GM19035 (cell line): ENCODE measurements around the gene LTF.
"Not testable (repeated sequence)": the region's sequence is repeated elsewhere in the genome, so short reads cannot be mapped to it uniquely, and the experiment has no call there.

Experiments used
- ATAC-seq: cut with Tn5 transposase; IDR thresholded peaks from one replicate; pipeline ENCODE4 v1.9.1; 2021; ENCODE audit not compliant: unreplicated experiment

Gene LTF

GRCh38 chr3:46447228-46447985, 17.3 kb downstream of the LTF start:
- ATAC-seq: no peak

DNA sequence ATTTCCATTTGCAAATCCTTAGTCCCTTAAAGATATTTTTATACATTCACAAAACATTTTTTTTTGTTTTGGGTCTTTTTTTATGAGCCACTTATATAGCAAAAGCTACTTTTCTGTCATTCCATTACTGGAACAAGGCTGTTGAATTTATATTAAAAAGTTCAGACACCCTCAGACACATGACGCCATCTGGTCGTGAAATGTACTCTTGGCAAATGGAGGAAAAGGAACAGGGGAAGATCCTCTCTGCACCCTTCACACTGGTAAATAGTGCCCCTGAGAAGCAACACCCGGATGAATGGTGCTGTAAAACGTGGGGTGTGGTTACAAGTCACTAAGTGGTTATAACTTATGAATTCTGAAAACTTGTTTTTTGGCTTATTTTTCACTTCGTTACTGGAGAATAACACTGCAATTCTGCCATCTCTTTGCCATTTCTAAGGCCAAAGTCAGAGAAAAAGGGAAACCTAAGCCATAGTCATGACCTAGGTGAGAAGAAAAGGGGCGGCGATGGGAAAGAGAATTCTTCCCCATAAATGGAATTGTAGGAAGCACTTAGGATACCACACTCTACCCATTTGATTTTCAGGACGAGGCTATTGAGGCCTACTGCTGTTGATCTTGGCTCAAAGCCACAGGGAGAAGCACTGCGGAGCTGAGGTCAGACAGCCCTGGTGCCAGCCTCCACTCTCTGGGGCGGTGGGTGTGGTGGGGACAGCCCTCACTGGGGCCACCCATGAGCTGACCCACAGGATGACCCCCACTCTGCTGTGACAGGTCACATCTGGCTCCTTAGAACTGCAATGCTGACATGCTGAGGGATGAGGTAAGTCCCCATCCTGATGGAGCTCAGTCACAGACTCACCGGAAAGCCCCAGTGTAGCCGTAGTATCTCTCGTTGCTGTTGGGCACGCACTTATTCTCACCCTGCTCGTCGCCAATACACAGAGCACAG, 21.9 kb downstream of the LTF start:
- no peak for ATAC-seq

- ATAC-seq: no peak
Observed at GRCh38 chr3:46440531-46441294, 24.0 kb downstream of the LTF start.

- no peak for ATAC-seq
Observed at GRCh38 chr3:46438831-46439230, 25.9 kb downstream of the LTF start.

GRCh38 chr3:46435081-46435726, 29.5 kb downstream of the LTF start:
- ATAC-seq: no peak

- no peak for ATAC-seq
Observed at GRCh38 chr3:46433841-46434240, 30.9 kb downstream of the LTF start.

- not testable (repeated sequence) for ATAC-seq
Observed at GRCh38 chr3:46433118-46433517, 31.6 kb downstream of the LTF start.

- not testable (repeated sequence) for ATAC-seq
Observed at GRCh38 chr3:46431905-46432304, 32.8 kb downstream of the LTF start.

DNA sequence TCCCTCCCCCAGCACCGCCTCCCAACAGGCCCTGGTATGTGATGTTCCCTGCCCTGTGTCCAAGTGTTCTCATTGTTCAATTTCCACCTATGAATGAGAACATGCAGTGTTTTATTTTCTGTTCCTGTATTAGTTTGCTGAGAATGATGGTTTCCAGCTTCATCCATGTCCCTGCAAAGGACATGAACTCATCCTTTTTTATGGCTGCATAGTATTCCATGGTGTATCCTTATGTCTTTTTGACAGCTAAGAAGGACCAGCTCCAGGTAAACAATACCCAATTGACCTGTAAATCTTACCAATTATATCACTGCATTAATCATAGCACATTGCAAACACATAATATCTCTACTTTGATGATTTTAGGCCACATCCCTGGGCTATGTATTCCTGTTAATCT, 33.8 kb downstream of the LTF start:
- not testable (repeated sequence) for ATAC-seq

DNA sequence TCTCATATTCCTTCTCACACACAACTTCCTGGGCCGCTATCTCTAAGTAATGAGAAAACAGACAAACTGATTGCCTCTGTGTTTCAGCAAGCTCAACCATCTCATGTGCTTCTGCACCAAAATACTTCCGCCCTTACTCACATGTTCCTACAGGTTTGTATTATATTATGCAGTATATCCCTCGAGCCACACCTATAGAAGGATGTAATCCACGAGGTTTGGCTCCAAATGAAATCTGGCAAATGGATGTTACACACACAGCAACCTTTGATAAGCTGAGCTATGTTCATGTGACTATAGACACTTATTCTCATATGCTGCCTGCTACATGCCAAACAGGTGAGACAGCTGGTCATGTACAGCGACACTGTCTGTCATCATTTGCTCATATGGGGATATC, 35.0 kb downstream of the LTF start:
- no peak for ATAC-seq

DNA sequence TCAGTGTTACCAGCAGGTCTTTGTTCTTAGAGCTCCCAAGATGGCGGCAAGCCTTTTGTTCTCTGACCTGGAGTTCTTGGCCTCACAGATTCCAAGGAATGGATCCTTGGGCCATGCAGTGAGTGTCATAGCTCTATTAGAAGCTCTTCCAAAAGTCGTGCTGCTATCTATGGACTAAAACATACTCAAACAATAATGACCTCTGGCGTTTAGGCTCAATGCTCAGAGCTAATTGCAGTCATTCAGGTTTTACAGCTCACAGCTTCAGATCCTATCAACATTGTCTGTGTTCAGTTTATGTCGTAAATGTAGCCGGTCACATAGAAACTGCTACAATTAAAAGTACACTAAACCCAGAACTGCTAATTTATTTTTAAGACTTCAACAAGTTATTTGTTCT, 35.5 kb downstream of the LTF start:
- no peak for ATAC-seq

DNA sequence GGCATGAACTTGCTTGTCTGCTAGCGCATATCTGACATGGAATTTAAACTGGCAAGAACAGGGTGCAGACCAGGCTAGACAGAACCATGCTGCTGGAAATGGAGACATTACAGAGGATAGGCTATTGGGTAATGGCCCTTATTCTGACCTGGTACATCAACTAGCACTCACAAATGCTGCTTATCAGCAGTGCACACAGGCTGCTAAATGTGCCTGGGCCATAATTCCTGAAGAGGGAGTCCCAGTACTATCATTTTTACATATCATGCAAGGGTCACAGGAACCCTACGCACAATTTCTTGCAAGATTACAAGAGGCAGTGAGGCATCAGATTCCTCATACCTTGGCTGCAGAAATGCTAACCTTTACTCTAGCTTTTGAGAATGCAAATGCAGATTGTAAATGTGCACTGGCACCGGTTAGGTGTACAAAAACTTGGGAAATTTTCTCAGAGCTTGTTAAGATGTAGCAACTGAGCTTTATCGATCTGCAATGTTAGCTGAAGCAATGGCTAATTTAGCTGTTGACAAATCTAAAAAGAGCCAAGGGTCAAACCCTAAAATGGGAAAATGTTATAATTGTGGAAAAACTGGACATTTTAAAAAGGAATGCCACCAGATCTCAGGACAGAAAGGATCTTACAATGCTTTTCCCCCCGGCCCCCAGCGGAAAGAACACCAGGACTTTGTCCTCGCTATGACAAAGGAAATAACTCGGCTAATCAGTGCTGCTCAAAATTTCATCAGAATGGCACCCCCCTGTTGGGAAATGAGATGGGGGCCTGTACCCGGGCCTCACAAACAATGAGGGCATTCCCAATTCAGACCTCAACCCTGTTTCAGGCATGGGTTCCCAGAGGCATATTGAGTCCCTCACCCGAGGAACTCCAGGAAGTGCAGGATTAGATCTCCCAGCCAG, 36.5 kb downstream of the LTF start:
- no peak for ATAC-seq

- not testable (repeated sequence) for ATAC-seq
Observed at GRCh38 chr3:46427404-46427803, 37.3 kb downstream of the LTF start.

GRCh38 chr3:46426476-46426875, 38.2 kb downstream of the LTF start:
- ATAC-seq: not testable (repeated sequence)

- no peak for ATAC-seq
Observed at GRCh38 chr3:46423588-46423987, 41.1 kb downstream of the LTF start.

DNA sequence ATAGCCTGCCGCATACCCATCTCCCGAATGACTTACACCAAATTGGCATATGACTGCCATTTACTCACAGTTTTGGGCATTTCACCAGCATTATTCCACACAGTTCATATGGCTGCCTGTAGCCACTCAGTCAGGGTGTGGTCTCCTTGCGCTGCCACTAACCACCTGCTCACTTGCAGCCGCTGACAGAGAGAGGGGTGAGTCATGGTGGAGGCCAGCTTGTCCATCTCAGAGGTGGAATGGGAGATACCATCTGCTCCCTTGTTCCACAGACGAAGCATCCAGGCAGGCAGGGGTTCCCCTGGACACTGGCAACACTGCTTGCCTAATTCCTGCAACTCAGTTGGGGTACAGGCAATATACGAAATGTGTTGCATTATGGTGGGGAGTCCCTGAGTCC, 42.1 kb downstream of the LTF start:
- ATAC-seq: no peak

- ATAC-seq: no peak
Observed at GRCh38 chr3:46420931-46421330, 43.8 kb downstream of the LTF start.

- ATAC-seq: no peak
Observed at GRCh38 chr3:46419816-46420215, 44.9 kb downstream of the LTF start.

GRCh38 chr3:46417841-46418611, 46.7 kb downstream of the LTF start:
- ATAC-seq: no peak
